Hematopoietic multipotent progenitor cell treated with erythropoietin and hydrocortisone succinate and interleukin-3 and kit ligand, for 15 days (in vitro differentiated cells): ENCODE data around the gene VWA3B.

ENCODE experiments used
- DNase-seq: peaks from one replicate; pipeline ENCODE4 v3.0.0-alpha.2; 2015; ENCODE audit warnings: low spot score

The VWA3B gene

GRCh38 chr2:98333922-98334321 is 247.0 kb downstream of the VWA3B start:
- DNase-seq, result no peak

GRCh38 chr2:98334439-98335078 is 247.6 kb downstream of the VWA3B start:
- DNase-seq, result no peak

GRCh38 chr2:98335271-98335670 is 248.3 kb downstream of the VWA3B start:
- DNase-seq, result no peak

DNA sequence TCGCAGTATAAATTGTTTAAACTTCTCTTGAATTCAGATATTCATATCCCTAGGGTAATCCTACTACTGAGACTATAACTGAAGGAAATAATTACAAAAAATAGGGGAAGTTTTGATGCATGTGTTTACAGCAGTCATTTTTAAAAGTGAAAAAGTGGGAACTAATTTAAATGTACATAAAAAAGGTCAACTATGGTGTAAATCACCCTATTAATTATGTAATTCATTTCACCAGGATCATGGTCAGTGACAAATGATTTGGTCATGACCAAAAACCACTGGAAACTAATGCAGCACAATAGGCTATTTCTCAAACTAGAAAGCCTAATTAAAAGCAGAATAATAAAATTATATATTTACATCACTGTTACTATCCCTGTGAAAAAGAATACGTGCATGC is 254.3 kb downstream of the VWA3B start:
- no peak for DNase-seq

GRCh38 chr2:98343285-98343684 is 256.3 kb downstream of the VWA3B start:
- DNase-seq, result no peak

DNA sequence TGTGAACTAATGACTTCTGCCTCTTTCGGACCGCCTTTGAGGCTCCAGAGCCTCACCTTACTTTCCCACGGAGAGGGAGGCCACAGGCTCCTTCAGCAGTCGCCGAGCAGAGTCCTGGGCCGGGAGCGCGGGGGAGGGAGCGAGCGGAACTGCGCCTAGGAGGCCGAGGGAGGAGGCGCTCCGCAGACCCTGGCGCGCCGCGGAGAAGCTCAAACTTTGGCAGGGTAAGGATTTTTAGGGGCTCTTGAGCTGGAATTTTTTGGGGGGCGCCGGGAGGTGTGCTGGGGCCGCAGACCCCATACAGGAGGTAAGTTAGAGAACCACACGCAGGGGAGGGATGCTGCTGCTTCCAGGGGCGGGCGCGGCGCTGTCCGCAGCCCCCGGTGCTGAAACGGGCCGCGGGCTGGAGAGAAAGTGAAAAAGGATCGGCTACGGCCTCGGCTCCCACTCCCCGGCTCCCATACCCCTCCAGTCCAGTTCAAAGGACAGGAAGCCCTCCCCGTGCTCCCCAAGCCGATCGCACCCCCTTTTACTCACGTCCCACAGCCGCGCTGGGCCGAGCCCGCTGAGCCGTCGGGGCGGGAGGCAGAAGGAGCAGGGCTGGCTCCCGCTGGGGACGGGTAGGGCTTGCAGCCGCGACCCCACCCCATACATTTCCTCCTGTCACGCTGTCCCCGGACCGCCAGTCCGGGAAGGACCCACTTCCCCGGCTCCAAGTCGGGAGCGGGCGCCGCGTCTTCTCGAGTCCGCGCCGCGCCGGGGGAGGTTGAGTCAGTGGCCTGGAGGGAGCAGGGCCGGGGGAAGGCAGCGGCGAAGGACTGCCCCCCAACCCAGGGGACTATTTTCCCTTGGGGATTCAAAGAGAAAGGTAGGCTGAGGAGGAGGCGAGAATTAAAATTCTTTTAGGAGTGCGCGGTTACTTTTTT is 259.6 kb downstream of the VWA3B start, which contains the start of gene CNGA3:
Gene CNGA3, plus strand, starts transcription at position 146 of the 926 bp plus-strand sequence. CDS start 23,520 bp downstream, outside the sequence.
- no peak for DNase-seq

DNA sequence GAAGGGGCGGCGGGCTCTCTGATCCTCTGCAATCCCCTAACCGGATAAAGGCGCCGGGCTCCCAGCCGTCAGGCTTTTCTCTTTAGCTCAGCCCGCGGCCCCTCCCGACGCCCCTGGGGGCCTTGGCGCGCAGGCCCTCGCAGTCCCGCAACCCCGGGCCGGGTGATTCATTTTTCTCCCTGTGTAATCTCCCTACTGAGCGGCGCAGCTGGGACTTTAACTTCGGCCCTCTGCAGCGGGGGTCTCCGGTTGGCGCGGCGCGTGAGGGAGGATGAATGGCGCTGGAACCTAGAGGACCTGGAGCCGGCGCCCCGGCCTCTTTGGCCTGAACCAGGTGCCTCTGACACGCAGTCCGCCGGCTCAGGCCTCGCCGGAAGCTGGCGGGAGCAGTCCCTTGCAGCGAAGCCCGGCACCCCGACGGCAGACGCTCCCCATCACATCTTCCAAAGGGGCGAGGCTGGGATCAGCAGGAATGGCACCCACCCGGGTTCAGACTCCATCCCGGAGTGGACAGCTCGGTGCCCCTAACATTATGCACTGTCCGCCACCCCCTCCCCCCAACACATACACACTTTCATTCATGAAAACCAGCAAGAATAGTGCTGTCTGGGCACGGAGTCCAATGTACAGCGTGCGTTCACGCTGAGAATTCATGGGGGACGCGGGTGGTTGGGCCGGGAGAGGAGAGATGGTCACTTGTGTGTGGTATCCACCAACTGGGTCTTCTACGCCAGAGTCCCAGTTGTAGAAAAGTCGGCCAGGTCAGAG is 260.5 kb downstream of the VWA3B start:
- no peak for DNase-seq

DNA sequence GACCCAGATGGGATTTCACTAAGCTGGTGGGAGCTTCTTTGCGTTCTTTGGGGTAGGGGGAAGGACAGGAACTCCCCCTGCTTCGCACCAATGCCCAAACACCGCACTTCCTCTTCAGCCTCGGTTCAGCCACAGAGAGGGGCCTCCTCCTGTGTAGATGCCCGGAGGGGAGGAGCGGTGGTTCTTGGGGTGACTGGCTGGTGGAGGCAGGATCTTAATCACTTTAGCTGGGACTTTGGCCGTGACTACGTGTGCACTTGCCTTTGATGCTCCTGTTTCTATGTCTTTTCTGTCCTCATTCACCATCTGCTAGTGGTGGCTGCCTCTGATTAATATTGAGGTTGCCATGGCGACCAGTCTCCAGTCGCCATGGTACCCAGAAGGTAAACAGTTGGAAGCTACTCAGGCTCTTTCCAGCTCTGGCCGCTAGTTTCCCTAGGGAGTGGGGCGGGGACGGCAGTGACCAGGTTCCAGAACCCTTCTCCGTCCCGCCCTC is 261.1 kb downstream of the VWA3B start:
- no peak for DNase-seq

DNA sequence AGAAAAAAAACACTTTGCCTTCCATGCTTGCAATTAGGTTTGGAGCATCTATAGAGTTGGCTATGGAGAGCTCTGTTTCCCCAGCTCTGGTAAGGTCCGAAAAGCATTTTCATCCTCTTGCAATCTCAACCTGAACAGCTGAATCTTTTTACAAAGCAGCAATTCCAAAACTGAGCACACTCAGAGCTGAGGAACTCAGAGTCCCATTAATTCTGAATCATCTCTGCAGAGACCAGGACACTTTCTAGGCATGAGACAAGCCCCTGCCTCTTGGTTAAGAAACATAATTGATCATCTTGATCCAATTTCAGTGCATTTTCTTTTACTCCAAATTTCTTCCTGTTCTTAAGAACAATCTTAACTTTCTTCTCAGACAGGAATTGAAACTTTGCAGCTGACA is 263.4 kb downstream of the VWA3B start:
- DNase-seq, result no peak

- no peak for DNase-seq
These were observed 268.9 kb downstream of the VWA3B start for GRCh38 chr2:98355881-98356280.

DNA sequence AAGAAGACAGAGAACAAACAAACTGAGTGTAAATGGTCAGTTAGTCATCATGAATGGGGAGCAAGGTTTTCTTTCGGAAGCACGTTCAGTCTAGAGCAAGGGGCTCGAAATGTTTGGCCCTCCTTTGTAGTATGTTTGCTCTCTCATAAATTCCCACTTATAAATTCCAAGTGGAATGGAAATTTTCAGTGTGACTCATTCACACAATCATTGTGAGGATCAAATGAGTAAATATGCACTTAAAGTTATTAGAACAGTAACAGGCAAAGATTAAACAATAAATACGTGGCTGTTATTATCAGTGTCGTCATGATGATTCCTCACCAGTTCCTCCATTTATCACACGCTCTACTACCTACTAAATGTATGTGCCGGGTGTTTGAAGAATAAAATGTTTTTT is 269.8 kb downstream of the VWA3B start:
- DNase-seq, result no peak

GRCh38 chr2:98357849-98358248 is 270.9 kb downstream of the VWA3B start:
- DNase-seq, result no peak

DNA sequence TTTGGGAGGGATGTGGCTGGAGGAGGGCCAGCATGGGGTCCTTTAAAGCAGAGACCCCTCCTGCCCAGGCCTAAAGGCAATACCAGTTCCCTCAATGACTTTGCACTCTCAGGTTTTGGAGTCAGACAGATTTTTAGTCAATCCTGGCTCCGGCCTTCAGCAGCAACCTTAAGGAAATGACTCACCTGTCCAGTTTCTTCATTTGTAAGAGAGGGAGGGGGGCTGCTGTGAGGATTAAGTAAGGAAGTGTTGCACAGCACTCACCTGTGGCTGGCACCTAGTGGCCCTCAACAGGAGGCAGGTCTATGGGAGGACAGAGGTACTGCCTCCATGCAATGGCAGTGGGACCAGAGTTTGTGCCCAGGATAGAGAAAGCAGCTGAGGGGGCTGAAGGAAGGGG is 273.0 kb downstream of the VWA3B start:
- DNase-seq, result no peak
